HL-60 (cell line): Measurements from ENCODE around the gene FAM53A.

Experiments
- DNase-seq, 2 experiments: peaks; one replicate each; pipeline ENCODE4 v3.0.0-alpha.2; 2010 to 2020; ENCODE audit warnings: low read depth in 1 of 2, low spot score in 1 of 2
- H3K27ac ChIP-seq: fragments of 250-450 bp; sonication (Bioruptor Pico); replicated peaks from 2 replicates; pipeline ENCODE4 v1.5.1; 2020; ENCODE audit warnings: mild to moderate bottlenecking, moderate library complexity
- H3K27me3 ChIP-seq: fragments of 250-450 bp; sonication (Bioruptor Pico); 2 replicates; pipeline ENCODE4 v1.5.1; 2021; ENCODE audit warnings: mild to moderate bottlenecking, moderate library complexity; ENCODE audit not compliant: insufficient read depth, poor library complexity, severe bottlenecking
- H3K4me3 ChIP-seq: replicated peaks from 2 replicates; pipeline ENCODE4 v1.5.1; 2011; ENCODE audit warnings: mild to moderate bottlenecking, control low read depth, low read length; ENCODE audit not compliant: insufficient read depth
- GABPA ChIP-seq: IDR thresholded peaks from 2 replicates; pipeline ENCODE4 v1.6.1; 2012; ENCODE audit warnings: low read depth
- POLR2AphosphoS5 ChIP-seq: IDR thresholded peaks from 2 replicates; pipeline ENCODE4 v1.6.1; 2012; ENCODE audit warnings: low read depth
- SPI1 ChIP-seq: IDR thresholded peaks from 2 replicates; pipeline ENCODE4 v1.6.1; 2012; ENCODE audit warnings: low read depth, mild to moderate bottlenecking, borderline replicate concordance
- TF ChIP-seq, protein P1 (sequence below): IDR thresholded peaks from 2 replicates; pipeline ENCODE4 v1.6.1; 2012; ENCODE audit warnings: low read depth; ENCODE audit not compliant: insufficient replicate concordance
- TF ChIP-seq, protein P2 (sequence below): IDR thresholded peaks from one replicate; pipeline ENCODE4 v1.5.1; 2011; ENCODE audit warnings: low read length, control low read depth, inconsistent platforms; ENCODE audit not compliant: insufficient read depth

FAM53A gene

DNA sequence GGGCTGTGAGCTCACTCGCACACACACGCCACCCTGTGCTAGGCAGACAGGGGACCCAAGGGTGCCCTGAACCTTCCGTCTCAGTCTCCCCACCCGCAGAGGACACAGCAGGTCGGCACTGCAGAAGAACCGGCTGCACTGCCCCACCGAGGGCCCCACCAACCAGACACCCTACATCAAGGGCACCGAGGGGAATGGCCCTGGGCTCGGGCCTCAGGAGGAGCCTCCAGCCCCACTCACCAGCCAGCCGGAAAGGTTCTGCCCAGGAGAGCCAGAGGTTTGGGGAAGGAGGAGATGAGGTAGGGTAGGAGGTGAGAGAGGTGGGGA lies 45.9 kb downstream of the FAM53A start:
- Histone ChIP-seq H3K27ac (no peak overlapping the region), H3K4me3 (no peak overlapping the region), H3K27me3 (peaks cover 3% of the 10 kb centered on the region)
- no peak for DNase-seq
- TF ChIP-seq, protein P1, sequence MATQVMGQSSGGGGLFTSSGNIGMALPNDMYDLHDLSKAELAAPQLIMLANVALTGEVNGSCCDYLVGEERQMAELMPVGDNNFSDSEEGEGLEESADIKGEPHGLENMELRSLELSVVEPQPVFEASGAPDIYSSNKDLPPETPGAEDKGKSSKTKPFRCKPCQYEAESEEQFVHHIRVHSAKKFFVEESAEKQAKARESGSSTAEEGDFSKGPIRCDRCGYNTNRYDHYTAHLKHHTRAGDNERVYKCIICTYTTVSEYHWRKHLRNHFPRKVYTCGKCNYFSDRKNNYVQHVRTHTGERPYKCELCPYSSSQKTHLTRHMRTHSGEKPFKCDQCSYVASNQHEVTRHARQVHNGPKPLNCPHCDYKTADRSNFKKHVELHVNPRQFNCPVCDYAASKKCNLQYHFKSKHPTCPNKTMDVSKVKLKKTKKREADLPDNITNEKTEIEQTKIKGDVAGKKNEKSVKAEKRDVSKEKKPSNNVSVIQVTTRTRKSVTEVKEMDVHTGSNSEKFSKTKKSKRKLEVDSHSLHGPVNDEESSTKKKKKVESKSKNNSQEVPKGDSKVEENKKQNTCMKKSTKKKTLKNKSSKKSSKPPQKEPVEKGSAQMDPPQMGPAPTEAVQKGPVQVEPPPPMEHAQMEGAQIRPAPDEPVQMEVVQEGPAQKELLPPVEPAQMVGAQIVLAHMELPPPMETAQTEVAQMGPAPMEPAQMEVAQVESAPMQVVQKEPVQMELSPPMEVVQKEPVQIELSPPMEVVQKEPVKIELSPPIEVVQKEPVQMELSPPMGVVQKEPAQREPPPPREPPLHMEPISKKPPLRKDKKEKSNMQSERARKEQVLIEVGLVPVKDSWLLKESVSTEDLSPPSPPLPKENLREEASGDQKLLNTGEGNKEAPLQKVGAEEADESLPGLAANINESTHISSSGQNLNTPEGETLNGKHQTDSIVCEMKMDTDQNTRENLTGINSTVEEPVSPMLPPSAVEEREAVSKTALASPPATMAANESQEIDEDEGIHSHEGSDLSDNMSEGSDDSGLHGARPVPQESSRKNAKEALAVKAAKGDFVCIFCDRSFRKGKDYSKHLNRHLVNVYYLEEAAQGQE = no peak
- TF ChIP-seq GABPA = no peak
- TF ChIP-seq SPI1 = no peak
- no peak for TF ChIP-seq POLR2AphosphoS5
- TF ChIP-seq, protein P2, sequence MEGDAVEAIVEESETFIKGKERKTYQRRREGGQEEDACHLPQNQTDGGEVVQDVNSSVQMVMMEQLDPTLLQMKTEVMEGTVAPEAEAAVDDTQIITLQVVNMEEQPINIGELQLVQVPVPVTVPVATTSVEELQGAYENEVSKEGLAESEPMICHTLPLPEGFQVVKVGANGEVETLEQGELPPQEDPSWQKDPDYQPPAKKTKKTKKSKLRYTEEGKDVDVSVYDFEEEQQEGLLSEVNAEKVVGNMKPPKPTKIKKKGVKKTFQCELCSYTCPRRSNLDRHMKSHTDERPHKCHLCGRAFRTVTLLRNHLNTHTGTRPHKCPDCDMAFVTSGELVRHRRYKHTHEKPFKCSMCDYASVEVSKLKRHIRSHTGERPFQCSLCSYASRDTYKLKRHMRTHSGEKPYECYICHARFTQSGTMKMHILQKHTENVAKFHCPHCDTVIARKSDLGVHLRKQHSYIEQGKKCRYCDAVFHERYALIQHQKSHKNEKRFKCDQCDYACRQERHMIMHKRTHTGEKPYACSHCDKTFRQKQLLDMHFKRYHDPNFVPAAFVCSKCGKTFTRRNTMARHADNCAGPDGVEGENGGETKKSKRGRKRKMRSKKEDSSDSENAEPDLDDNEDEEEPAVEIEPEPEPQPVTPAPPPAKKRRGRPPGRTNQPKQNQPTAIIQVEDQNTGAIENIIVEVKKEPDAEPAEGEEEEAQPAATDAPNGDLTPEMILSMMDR = no peak

DNA sequence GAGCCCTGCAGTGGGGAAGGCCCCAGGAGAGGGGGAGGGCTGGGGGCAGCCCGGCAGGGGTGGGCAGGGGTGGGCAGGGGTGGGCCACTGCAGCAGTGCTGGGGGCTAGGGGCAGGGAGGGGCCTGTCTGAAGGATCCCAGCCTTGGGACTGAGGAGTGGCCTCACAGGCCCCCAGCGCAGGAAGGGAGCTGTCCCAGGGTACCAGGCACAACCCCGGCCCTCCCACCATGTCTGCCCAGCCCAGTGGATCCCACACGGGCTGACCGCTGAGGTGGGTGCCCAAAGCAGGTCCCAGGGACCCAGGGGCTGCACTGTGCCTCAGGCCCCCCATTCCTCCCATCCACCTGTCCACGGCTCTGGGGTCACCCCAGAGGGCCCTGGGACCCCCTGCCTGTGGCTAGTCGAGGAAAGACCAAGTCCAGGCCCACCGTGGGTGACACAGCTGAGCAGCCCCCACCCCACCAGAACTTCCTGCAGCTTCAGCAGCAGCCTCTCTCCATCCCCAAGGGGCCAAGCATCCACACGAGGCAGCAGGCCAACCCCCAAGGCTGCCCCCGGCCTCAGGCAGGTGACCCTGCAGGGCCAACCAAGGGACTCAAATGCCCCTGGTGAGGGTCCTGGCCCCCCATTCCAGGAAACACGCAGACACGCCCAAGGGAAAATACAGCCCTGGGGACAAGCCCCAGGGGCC lies 46.4 kb downstream of the FAM53A start:
- TF ChIP-seq SPI1 (no peak), GABPA (no peak), POLR2AphosphoS5 (no peak)
- TF ChIP-seq, protein P2 = no peak
- peaks cover 3% of the 10 kb centered on the region for H3K27me3 ChIP-seq
- no peak for DNase-seq
- H3K27ac ChIP-seq = no peak overlapping the region
- no peak overlapping the region for H3K4me3 ChIP-seq

DNA sequence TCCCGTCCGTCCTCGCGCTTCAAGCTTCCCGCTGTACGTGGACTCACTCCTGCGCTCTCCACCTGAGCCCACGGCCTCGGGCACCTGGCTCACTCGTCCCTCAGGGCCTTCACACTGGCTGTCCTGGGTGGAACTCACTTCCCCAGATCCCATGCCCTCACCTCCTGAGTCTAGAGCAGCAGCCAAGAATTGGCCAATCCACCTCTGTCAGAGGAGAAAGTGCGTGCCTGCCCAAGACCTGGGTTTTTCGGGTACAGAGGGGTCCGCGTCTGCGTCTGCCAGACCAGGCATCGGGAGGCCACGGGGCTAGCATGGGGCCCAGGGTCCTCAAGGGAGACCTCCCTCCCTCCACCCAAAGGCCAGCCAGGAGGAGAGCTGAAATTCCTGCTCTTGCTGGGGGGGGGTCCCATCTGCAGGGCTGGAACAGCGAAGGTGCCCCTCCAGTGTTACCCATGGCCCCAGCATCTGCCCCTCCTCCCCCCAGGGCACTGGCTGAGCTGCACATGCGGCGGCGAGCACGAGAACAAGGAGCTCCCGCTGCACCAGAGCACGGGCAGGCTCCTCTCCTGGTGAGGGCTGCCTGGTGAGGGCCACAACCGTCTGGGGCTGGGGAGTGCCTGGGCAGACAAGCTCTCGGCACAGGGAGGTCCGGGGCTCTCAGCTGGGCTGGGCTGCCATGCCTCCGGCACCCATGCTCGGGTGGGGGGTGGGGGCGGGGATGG lies 47.5 kb downstream of the FAM53A start:
- Histone ChIP-seq H3K4me3 (no peak overlapping the region), H3K27ac (no peak overlapping the region), H3K27me3 (peaks cover 3% of the 10 kb centered on the region)
- DNase-seq = no peak
- TF ChIP-seq POLR2AphosphoS5 (no peak), GABPA (no peak), SPI1 (no peak)
- TF ChIP-seq, protein P2 = no peak
- TF ChIP-seq, protein P1 = no peak
